HG02970 (cell line): ENCODE measurements around the gene ACTR3C.
"Not testable (repeated sequence)": the region's sequence is repeated elsewhere in the genome, so short reads cannot be mapped to it uniquely, and the experiment has no call there.

Source experiments
- ATAC-seq: cut with Tn5 transposase; IDR thresholded peaks from one replicate; pipeline ENCODE4 v1.9.1; 2021; ENCODE audit warnings: mild to moderate bottlenecking, moderate library complexity, moderate number of reproducible peaks; ENCODE audit not compliant: unreplicated experiment, low FRiP score

The ACTR3C gene

DNA sequence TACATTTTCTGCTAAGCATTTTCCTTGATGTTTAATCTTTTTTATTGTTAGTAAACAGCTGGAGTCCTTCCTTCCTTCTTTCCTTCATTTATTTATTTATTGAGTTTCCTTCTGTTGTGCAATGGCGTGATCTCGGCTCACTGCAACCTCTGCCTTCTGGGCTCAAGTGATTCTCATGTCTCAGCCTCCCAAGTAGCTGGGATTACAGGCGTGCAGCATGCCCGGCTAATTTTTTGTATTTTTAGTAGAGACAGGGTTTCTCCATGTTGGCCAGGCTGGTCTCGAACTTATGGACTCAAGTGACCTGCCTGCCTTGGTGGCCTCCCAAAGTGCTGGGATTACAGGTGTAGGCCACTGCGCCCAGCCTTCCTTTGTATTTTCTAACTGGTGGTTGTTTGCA is 6.4 kb downstream of the ACTR3C start:
- ATAC-seq: not testable (repeated sequence)

DNA sequence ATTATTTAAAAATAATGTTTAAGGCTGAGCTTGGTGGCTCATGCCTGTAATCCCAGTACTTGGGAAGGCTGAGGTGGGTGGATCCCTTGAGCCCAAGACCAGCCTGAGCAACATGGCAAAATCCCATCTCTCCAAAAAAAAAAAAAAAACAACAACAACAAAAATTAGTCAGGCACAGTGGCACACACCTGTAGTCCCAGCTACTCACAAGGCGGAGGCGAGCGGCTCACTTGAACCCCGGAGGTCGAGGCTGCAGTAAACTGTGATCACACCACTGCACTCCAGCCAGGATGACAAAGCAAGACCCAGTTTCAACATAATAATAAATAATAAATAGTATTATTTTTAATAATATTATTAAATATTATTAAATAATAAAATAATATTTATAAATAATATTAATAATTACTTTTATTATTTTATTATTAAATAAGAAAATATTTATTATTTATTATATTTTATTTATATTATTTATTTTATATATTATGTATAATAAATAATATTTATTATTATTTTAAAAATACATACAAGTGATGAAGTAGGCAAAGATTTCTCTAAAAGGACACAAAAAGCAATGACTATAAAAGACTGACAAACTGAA is 8.6 kb downstream of the ACTR3C start:
- no peak for ATAC-seq

DNA sequence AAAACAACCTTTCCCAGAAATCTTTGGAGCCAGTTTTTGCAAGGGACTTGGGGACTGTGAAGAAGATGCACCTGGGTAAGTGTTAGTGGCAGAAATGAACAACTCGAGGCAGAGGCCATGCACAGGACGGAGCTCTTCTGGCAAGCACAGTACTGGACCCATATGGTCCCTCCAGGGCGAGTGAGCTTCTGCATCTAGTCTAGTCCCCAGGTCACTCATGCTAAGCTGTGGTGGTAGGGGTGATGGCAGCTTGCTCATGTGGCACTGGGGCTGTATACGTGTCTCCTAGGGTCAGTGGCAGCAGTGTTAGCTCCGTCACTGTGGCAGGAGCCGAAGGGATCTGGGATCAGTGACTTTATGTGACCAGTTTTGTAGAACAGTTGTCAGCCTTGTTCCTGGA is 9.5 kb downstream of the ACTR3C start:
- no peak for ATAC-seq

DNA sequence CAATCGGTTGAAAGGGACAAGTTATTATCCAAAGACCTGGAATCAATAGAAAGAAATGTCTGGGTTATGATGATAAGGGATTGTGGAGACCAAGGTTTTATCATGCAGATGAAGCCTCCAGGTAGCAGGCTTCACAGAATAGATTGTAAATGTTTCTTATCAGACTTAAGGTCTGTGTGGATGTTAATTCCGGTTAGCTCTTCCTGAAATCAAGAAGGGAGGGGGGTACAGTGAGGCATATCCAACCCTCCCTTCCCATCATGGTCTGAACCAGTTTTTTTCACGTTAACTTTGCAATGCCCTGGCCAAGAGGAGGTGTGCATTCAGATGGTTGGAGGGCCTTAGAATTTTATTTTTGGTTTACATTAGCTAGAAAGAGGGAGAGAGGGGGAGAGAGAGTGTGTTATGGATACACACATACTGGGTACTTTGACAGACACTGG is 10.0 kb downstream of the ACTR3C start:
- ATAC-seq: no peak

DNA sequence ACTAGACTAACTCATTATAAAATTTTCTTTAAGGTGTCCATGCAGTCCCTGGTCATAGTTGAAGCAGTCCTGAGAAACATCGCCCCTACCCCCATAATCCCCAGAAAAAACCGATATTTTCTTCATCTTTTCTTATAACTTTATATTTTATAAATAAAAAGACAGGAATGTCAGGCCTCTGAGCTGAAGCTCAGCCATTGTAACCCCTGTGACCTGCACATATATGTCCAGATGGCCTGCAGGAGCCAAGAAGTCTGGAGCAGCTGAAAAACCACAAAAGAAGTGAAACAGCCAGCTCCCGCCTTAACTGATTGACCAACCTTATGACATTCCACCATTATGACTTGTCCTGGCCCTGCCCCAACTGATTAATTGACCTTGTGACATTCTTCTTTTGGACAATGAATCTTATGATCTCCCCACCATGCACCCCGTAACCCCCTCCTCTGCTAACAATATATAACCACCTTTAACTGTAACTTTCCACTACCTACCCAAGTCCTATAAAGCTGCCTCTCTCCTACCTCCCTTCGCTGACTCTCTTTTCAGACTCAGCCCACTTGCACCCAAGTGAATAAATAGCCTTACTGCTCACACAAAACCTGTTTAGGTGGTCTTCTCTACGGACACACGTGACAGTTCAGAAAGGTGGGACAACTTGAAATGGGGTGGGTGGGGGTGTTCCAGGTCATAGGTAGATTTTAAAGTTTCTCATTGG is 10.5 kb downstream of the ACTR3C start:
- not testable (repeated sequence) for ATAC-seq

DNA sequence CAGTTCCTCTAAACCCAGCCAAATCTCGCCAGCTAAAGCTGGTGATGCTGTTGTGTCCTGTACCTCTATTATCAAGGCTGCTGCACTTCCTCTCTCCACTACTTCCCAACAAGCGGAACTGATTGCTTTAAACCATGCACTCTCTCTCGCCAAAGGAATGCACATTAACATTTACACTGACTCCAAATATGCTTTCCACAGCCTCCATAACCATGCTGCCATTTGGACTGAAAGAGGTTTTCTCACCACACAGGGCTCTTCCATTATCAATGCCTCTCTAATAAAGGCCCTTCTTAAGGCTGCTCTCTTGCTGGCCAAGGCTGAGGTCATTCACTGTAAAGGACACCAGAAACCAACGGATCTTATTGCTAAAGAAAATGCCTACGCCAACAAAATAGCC is 11.6 kb downstream of the ACTR3C start:
- no peak for ATAC-seq

DNA sequence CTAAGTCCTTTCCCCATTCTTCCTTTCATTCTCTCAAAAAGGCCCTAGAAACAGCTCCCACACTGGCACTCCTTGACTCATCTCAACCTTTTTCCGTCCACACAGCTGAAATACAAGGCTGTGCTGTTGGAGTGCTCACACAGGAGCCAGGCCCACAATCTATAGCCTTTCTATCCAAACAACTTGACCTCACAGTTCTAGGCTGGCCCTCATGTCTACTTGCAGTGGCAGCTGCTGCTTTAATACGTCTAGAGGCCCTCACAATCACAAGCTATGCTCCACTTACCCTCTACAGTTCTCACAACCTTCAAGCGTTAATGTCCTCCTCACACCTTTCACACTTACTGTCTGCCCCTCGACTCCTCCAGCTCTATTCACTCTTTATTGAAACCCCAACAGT is 12.2 kb downstream of the ACTR3C start:
- ATAC-seq: no peak

DNA sequence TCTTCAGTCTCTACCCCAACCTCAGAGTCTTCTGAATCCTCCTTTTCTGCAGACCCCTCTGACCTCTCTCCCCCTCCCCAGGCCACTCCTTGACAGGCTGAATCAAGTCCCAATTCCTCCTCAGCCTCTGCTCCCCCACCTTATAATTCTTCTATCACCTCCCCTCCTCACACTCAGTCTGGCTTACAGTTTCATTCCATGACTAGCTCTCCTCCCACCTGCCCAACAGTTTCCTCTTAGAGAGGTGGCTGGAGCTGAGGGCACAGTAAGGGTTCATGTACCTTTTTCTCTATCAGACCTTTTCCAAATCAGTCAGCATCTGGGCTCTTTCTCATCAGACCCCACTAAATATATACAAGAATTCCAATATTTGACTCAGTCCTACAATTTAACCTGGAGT is 14.8 kb downstream of the ACTR3C start:
- ATAC-seq: no peak

DNA sequence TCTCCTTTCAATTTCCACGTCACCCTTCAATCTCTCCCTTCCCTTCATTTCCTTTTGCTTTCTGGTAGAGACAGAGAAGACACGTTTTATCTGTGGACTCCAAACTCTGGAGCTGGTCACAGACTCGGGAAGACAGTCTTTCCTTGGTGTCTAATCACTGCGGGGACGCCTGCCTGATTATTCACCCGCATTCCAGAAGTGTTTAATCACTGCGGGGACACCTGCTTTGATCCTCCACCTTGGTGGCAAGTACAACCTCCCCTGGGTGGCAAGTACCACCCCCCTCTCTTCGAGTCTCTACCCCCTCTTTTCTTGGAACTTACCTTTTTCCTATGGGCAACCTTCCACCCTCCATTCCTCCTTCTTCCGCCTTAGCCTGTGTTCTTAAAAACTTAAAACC is 15.4 kb downstream of the ACTR3C start:
- no peak for ATAC-seq

DNA sequence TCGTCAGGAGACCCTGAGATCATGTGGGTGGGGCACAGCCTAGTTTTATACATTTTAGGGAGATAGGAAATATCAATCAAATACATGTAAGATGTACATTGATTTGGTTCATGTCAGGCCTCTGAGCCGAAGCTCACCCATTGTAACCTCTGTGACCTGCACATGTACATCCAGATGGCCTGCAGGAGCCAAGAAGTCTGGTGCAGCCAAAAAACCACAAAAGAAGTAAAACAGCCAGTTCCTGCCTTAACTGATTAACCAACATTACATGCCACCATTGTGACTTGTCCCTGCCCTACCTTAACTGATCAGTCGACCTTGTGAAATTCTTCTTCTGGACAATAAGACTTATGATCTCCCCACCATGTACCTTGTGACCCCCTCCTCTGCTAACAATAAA is 16.2 kb downstream of the ACTR3C start:
- ATAC-seq: no peak

DNA sequence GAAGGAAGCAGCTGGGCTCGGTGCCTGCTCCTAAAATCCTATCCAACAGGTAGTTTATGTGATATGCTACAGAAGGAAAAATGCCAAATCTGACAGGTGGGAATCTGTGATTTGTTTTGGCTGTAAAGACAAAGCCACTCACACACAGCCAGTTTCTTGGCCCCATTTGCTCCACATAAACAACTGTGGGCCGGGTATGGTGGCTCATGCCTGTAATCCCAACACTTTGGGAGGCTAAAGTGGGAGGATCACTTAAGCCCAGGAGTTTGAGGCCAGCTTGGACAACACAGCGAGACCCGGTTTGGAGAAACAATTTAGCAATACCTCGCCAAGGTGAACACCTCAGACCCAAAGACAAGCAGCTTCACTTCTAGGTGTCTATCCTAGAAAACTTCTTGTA is 17.0 kb downstream of the ACTR3C start:
- ATAC-seq: not testable (repeated sequence)

DNA sequence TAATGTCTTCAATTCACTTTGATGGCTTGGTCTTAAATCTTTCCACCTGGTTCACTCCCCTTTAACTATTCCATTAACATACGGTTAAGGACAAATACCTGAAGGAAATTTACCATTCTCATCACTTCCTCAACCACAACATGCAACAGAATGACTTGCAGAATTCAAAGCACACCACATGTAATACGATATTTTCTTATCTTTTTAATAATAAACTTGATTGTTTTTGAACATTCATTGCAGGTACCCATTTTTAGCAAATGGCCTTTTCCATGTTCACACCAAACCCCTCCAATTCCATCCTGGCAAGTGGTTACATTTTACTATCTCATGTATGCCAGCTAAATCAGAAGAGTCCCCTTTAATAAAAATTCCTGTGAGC is 17.5 kb downstream of the ACTR3C start:
- ATAC-seq: not testable (repeated sequence)

DNA sequence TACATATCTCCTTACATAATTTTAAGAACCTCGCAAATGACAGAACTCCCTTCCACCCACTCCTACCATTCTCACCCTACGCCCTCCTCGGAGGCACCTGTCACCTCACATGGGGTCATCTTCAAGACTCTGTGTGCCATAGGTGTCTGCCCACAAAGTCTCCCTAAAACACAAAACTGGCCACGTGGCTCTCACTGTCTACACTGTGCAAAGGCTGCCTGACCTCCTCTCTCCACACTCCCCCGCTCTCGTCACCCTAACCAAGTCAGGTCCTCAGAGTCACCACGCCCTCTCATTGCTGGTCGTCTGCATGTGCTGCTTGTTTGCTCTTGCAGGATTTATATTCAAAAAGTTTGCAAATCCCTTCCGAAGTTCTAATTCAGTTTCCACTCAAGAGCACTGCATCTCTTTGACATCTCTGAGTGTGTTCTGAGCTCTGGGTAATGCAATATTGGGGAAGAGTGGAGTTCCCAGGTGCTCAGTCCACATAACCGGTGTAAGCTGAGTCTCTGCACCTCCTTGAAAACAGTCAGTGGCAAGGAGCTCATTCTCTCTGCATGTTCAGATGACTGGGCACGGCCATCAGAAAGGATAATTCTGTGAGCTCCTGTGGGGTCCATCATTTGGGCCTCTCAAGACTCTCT is 18.0 kb downstream of the ACTR3C start:
- ATAC-seq: not testable (repeated sequence)

DNA sequence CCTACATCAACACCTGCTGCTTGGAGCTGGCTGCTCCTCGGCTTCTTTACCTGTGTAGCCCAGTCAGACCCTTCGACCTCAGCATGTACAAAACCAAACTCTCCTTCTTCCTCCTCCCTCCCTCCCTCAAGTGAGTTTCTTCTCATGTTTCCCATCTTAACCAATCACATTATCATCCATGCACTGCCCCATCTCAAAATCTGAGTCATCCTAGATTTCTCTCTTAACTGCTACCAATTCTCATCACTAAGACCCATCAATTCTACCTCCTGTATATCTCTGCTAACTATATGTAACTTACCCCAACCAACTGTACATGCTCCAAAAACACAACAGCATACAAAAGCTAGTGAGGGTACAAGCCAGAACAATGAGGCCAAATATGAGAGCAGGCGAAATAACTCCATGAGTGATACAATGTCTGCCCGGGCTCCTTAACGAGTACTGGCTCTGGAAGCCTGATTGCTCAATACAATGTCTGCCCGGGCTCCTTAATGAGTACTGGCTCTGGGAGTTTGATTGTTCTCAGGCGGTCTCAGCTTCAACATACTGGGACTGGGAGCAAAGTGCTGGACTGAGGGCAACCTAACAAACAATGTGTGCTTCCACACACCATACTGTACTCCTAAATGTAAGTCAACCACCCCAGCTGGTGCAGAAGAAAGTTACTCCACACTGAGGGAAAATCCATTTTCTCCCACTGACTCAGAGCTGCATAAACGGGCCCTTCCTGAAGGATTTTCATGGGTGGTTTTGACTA is 18.7 kb downstream of the ACTR3C start:
- ATAC-seq: not testable (repeated sequence)

DNA sequence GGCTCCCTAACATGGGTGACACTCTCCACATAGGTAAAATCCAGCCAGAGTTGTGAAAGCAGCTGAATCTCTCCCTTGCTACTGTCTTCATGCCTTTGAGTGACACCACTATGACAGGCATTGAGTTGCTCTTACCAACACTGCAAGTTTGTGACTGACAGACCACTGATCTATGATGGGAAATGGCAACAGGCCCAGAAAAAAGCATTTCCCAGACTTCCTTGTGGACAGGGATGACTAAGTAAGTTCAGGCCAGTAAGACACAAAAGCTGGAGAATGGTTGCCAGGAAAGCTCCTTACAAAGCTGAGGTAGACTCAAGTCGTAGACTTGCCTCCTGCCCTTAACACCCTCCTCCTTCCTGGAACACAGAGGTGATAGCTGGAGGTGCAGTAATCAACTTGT is 20.4 kb downstream of the ACTR3C start:
- ATAC-seq: not testable (repeated sequence)

DNA sequence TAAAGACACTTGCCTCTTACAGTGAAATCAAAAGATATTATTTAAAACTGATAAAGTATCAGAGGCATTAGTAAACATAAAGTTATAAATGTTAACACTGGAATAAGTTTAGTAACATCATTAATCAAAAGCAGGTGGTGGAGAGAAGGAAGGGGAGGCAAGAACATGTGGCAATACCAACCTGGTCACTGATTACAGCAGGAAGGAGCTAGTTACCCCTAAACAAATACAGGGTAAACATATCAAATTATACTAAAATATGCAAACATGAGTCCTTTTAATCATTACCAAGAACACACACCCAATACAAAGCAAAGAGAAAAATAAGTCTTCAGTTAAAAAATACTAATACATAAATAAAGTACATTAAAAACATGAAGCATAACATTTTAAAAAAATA is 25.4 kb downstream of the ACTR3C start:
- not testable (repeated sequence) for ATAC-seq

DNA sequence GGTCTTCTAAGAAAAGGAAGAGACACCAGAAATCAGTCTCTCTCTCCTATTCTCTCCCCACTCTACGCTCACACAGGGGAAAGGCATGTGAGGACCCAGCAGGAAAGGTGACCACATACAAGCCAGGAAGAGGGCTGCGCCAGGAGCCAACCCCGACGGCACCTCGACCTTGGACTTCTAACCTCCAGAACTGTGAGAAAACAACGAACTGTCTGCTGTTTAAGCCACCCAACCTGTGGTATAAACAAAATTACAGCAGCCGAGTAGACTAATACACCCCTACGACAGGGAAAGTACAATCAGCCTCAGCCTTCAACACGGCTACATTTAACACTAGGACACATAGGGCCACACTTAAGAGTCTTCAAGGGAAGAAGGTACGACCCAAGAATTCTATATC is 26.5 kb downstream of the ACTR3C start:
- not testable (repeated sequence) for ATAC-seq

DNA sequence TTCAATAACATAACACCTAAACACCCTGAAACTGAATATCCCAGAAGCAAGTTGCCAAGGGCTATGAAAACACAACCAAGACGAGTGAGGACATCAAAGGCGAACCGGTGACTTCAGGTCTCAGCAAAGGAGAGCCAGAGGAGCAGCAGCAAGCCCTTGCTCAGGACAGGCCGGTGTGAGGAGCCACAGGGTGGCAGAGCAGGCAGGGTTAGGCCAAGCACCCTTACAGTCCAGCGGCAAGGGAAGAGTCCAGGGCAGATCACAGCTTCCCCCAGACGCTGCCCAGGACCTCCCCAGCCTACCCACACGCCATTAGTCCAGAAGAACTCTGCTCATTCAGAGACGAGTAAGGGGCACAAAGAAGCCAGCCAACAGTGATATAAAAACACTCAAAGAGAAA is 27.7 kb downstream of the ACTR3C start:
- ATAC-seq: not testable (repeated sequence)

DNA sequence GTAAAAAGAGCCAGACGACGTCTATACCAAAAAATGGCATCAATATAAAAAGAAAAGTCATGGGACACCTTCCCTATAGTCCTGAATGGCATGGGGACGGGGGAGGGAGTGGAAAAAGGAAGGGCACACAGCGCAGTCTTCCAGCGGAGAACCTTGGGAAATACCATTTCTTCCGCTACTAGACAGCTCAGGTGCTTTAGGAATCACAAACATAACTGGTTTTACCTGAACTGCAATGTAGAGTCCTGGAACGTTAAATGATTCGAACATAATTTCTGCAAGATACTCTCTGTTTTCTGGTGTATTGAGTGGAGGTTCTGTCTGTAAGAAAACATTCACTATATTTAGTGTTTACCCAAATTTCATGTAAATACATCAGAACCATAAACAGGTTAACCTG is 28.3 kb downstream of the ACTR3C start:
- not testable (repeated sequence) for ATAC-seq

DNA sequence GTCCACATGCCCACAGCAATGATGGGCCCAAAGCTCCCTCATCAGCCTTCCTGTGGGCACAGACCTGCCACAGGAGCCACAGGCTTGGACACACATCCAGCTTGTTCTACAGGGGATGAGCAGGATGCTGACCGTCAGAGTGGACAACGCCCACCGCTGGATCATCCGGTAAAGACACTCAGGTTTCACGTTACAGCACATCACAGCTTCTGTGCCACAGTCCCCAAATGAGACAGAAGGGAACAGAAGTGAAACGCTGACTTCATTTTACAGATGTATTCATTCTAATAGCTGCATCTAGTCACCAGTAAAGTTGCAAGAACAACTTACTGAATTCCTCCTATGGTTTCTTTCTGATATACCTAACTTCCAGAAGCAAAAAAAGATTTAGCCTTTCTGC is 33.0 kb downstream of the ACTR3C start:
- not testable (repeated sequence) for ATAC-seq

DNA sequence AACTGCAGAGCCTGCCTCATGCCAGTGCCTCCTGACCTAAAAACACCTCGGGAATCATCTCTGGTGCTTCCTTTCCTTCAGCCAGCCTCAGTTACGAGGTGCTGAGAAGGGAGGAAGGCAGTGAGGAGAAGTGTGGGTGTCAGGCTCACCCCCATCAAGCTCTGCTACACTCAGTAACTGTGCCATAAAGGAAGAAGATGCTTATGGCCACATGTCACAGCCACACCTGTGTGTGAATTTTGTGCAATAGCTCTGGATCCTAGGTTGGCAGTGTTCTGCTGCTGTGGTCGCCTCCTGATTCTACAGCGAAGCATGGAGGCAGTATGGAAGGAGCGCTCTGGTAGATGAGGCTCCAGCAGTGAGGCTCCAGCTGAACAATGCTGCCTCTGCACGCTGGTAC is 34.5 kb downstream of the ACTR3C start:
- ATAC-seq: not testable (repeated sequence)
